GM19240 (cell line): ENCODE data around the gene PRKCA.
"Not testable (repeated sequence)": the region's sequence is repeated elsewhere in the genome, so short reads cannot be mapped to it uniquely, and the experiment has no call there.

Experiments
- DNase-seq: peaks from one replicate; pipeline ENCODE4 v3.0.0; 2011; ENCODE audit warnings: low spot score; ENCODE audit not compliant: insufficient read length

PRKCA gene

GRCh38 chr17:66485309-66485947 is 183.0 kb downstream of the PRKCA start:
- DNase-seq: no peak

DNA sequence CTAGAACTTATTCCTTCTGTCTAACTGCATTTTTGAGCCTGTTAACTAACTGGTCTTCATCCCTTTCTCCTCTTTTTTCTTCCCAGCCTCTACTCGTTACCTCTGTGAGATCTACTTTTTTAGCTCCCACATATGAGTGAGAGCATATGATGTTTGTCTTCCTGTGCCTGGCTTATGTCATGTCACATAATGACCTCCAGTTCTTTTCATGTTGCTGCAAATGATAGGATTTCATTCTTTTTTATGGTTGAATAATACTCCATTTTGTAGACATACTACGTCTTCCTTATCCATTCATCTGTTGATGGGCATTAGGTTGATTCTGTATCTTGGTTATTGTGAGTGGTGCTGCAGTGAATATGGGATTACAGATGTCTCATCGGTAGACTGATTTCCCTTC is 184.7 kb downstream of the PRKCA start:
- DNase-seq: no peak

DNA sequence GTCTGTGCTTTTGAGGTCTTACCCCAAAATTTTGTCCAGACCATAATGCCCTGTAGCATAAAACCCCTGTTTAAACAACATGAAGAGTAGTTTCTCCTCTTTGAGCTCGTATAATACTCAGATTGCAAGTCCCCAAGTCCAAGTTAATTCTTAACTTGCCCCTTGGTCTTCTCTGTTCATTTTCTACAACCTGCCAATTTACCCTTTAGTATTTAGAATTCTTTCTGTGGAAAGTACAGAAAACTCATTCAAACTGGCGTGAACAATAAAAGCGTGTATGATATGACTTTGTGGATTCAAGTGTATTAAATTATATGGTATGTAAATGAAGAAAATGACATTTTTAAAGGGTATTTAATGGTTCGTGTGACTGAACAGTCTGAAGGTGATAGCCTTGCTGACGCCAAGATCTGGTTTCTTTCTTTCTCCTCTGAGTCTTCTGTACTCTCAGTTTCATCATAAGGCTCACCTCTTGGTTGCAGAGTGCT is 185.6 kb downstream of the PRKCA start:
- no peak for DNase-seq

- no peak for DNase-seq
Observed at GRCh38 chr17:66488864-66489263, 186.5 kb downstream of the PRKCA start.

- not testable (repeated sequence) for DNase-seq
Observed at GRCh38 chr17:66489576-66489975, 187.2 kb downstream of the PRKCA start.

GRCh38 chr17:66491213-66491612 is 188.8 kb downstream of the PRKCA start:
- DNase-seq: no peak

DNA sequence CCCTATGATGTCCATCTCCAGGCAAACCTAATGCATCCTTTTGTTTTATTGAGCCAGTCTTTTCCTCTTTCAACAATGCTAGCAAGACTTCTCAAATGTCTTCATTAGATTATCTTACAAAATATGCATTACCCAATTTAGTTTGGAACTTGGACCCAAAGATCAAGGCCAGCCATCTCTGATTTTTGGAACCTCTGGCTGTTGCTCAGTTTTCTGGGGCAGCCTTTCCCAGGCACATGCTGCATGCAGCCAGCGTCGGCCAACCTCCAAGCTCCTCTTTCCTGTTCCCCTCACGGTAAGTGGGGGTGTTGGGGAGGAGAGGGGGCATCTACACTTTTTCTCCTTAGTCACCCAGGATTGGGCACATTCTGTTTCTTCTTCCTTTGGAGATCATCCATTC is 189.3 kb downstream of the PRKCA start:
- DNase-seq: no peak

GRCh38 chr17:66492080-66492479 is 189.7 kb downstream of the PRKCA start:
- no peak for DNase-seq

DNA sequence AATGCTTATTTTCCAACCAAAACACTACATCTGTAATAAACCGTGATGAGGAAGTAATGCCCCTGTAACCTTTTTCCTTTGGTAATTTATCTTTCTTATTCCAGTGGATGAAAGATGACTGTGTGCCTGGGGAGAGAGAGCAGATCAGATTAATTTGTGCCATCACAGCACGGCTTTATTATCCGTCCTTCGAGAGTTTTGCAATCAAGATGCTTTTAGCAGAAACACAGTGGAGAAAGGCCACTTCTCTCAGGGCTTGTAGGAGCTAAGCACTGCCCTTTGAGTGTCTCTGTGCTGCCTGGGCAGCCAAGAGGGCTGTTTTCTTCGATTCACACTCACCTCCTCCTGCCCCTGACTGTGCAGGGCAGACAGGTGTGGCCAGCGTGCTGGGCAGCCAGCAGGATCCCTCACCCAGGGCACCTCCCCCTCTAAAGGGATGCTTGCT is 190.2 kb downstream of the PRKCA start:
- no peak for DNase-seq

DNA sequence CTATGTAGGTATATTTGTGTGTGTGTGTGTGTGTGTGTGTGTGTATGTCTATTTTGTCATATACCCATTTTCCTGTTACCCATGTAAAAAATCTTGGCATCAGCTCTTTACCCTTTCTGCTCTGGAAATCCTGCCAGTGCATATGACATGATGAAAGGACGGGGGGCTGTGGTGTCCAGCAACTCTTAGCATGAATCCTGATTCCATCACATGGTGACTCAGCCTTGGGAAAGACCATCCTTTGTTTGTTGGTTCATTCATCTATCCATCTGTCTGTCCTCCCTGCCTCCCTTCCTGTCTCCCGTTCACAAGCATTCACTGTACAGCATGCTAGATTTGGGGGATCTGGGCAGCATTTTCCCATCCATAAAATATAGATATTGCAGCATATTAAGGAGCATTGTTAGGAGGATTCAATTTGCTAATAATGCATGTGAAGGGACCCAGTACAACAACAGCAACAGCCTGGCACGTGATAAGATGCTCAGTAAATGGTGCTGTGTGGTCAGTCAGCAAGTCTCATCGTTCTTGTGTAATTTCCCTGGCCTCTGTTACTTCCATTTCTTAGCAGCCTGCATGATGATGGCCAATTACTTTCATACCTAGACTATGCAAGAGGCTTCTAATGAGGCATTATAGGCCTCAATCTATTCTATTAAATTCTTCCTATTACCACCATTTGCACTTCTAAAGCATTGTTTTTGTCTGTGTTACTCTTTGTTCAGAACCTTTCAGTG is 191.0 kb downstream of the PRKCA start:
- no peak for DNase-seq

DNA sequence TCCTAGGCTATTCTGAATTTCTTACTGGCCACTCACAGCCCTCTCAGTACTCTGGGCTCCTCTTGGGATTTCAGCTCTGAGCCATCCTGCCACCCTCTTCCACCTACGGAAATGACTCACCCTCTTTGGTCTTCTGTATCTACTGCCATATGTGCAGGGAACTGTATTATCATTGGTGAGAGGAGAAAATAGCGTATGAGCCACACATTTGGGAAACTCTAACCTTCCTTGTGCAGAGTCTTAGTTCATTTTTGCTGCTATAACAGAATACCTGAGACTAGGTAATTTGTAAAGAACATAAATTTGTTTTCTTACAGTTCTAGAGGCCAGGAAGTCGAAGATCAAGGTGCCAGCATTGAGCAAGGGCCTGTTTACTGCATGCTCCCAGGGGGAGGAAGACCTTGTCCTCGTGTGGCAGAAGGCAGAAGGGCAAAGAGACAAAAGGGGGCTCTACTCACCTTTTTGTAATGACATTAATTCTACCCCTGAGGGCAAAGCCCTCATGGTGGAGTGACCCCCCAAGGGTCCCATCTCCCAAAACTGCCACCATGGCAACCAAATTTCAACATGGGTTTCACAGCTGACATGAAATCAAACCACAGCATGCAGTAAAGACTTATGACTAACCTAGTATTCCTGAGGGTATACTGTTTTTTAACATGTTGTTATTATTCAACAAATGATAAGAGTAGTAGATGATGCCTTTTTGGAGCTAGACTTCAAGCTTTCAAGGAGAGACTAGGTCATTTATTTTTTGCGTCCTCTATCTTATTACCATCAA is 191.8 kb downstream of the PRKCA start:
- DNase-seq: no peak

DNA sequence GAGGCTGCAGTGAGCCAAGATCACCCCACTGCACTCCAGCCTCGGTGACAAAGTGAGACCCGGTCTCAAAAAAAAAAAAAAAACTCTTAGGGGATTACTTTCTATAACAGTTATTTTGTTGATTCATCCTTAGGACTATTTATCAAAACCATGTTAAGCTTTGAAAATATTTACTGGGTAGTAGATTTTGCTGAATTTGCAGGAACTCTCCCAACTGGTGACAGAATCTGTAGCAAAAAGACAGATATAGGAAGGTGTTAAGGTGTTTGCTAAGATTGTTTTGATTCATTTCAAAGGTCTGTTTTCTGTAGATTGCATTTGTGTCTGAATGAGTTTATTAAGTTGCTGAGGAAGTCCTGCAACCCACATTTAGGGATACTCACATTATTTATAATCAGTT is 192.6 kb downstream of the PRKCA start:
- no peak for DNase-seq

GRCh38 chr17:66496306-66496705 is 193.9 kb downstream of the PRKCA start:
- no peak for DNase-seq

GRCh38 chr17:66498580-66498979 is 196.2 kb downstream of the PRKCA start:
- no peak for DNase-seq

DNA sequence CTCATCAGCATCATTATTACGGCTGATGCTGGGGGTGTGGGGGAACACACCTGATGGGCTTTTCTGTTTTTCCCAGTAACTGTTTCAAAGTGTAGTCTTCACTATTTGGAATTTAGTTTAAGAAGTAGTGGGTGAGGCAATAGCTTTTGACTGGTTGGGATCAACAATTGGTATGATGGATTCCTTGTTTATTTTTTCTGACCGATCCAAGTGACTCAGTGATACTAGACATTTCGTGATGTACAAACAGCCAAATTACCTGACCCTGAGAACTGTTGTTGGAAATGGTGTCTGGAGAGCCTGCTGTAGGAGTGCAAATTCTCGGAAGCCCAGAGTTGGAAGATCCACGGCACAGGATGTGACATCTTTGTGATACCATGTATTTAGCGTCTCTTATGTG is 204.2 kb downstream of the PRKCA start:
- DNase-seq: no peak

DNA sequence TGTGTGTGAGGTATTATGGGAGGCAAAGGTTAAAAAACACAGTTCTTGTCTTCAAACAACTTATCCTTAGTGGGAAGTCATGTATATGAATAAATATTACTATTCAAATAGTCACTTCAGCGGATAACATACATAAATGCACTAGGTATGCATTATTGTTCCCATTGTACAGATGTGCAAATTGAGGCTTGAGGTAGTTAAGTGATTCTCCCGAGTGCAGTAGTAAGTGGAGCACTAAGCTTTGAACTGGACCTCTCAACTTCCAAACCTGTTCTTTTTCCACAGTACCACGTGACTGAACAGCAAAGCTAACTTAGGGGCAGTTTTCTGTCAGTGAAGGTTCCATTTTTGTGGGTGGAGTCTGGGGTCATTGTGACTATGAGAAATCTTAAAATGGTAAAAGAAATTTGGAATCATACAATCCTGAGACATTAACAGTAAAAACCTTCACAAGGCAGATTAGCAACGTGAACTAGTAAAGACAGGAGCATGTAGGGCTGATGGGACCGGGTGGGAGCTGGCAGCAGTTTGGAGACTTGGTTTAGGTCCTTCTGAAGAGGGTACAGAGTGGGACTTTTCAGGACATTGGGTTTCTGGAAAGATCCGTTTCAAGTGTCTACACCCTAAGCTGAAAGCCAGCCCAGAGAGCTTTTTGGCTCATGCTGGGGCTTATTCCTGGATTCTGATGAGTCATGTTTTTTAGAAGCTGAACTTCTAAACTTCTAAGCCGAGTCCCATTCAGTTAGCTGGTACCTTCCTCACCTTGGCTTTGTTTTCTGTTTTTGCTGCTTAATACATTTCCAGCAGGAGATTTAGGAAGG is 204.9 kb downstream of the PRKCA start:
- DNase-seq: no peak

- DNase-seq: no peak
Observed at GRCh38 chr17:66507982-66508760, 205.8 kb downstream of the PRKCA start.

DNA sequence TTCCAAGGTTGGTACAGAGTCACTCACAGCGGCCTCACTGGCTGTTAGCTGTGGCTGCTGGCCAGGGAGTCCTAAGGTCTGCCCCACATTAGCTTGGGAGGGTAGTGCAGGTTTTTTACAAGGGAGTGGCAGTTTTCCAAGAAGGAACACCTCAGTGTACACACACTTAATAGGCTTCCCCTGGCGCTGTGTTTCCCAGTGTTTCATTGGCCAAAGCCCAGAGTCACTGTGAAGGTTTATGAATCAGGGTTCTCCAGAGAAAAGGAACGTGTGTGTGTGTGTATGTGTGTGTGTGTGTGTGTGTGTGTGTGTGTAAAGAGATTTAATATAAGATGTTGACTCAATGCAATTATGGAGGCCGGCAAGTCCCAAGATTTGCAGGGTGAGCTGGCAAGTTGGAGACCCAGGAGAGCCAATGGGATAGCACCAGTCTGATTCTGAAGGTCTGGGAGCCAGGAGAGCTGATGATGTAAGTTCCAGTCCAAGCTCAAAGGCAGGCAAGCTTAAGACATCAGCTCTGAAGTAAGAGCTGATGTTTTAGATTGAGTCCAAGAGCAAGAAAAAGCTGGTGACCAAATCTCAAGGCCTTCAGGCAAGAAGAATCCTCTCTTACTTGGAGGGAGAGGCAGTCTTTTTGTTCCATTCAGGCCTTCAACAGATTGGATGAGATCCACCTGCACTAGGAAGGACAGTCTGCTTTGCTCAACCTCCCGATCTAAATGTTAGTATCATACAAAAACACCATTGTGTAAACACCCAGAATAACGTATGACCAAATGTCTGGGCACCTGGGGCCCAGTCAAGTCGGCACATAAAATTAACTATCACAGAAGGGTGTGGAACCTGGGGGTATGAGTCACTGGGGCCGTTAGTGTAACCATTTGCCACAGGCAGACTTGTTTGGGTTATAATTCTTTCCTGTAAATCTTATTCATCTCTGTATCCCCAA is 206.8 kb downstream of the PRKCA start:
- no peak for DNase-seq

- no peak for DNase-seq
Observed at GRCh38 chr17:66509926-66510325, 207.5 kb downstream of the PRKCA start.
